Activated T-helper 1 cell treated with anti-CD3 and anti-CD28 coated beads, Interleukin-12 subunit alpha, Interleukin-12 subunit beta, Interleukin-2, Interleukin-4 antibody, amounts not matched to agents 30 ng/mL and 10 ng/mL and 1 ng/mL, durations not matched to agents 14 hours and 24 hours and 36 hours (primary cell): Measurements from ENCODE around the gene SPTBN4. TPM values are rescaled to one million over a fixed set of nuclear protein-coding genes. Genes with fewer than 3 reads are reported as not detected.
A peak's percentile ranks its signal among the peaks of the same experiment; 100 is the strongest.

ENCODE experiments used
- DNase-seq: peaks from one replicate; pipeline ENCODE4 v3.0.0; 2021; ENCODE audit warnings: low spot score
- H3K27ac Mint-ChIP-seq: one replicate; pipeline ENCODE4 v1.8.0; 2021; ENCODE audit warnings: mild to moderate bottlenecking, mixed read lengths
- H3K27me3 Mint-ChIP-seq: one replicate; pipeline ENCODE4 v1.8.0; 2022; ENCODE audit warnings: mild to moderate bottlenecking, moderate library complexity, mixed read lengths; ENCODE audit not compliant: insufficient read depth
- H3K36me3 Mint-ChIP-seq: one replicate; pipeline ENCODE4 v1.8.0; 2021; ENCODE audit warnings: low read depth, mixed read lengths
- H3K4me1 Mint-ChIP-seq: one replicate; pipeline ENCODE4 v1.8.0; 2021; ENCODE audit warnings: low read depth, mixed read lengths
- H3K4me3 Mint-ChIP-seq: one replicate; pipeline ENCODE4 v1.8.0; 2021; ENCODE audit warnings: mild to moderate bottlenecking, moderate library complexity, mixed read lengths
- H3K9me3 Mint-ChIP-seq: one replicate; pipeline ENCODE4 v1.8.0; 2021; ENCODE audit warnings: mixed read lengths
- intact Hi-C: fragments of 100-400 bp; cut with micrococcal nuclease; formaldehyde crosslinking; loops from one replicate; pipeline ENCODE4 v1.15.1; 2024
- total RNA-seq: library from RNA; stranded (reverse); gene quantifications from 2 replicates; pipeline ENCODE4 v1.2.3, GENCODE V29; 2022

The SPTBN4 gene
- total RNA-seq, 1 donor from 2014 or later, result 0.21 TPM

GRCh38 chr19:40625406-40626120 lies 158.8 kb downstream of the SPTBN4 start:
- DNase-seq, result no peak
- peaks cover 28% of the 10 kb centered on the region for H3K4me1 Mint-ChIP-seq
- H3K27me3 Mint-ChIP-seq, result no peaks in the 10 kb centered on the region
- H3K36me3 Mint-ChIP-seq, result peaks cover 38% of the 10 kb centered on the region
- intact Hi-C loops, result no loop called here
- H3K27ac Mint-ChIP-seq, result peak overlapping the region; percentile 74
- H3K4me3 Mint-ChIP-seq, result no peak overlapping the region
- no peaks in the 10 kb centered on the region for H3K9me3 Mint-ChIP-seq

Other genes with a start within 250 kb of the SPTBN4 start
- not detected in 2 replicates for gene TTC9B, start 248.6 kb upstream of the SPTBN4 start, total RNA-seq
- 0.12 TPM in 1 of 2 replicates, not detected in the other for gene CCNP, start 240.3 kb upstream of the SPTBN4 start, total RNA-seq
- 160 and 170 TPM in 2 replicates for gene AKT2, start 181.7 kb upstream of the SPTBN4 start, total RNA-seq
- gene C19orf47, start 118.6 kb upstream of the SPTBN4 start, total RNA-seq, result 26.4 and 28.1 TPM in 2 replicates
- 45.0 and 45.3 TPM in 2 replicates for gene PLD3, start 118.3 kb upstream of the SPTBN4 start, total RNA-seq
- not detected in 2 replicates for gene HIPK4, start 76.8 kb upstream of the SPTBN4 start, total RNA-seq
- gene PRX, start 53.6 kb upstream of the SPTBN4 start, total RNA-seq, result 0.99 and 1.7 TPM in 2 replicates
- gene SERTAD1, start 41.0 kb upstream of the SPTBN4 start, total RNA-seq, result 18.3 and 19.4 TPM in 2 replicates
- 6.4 and 10.0 TPM in 2 replicates for gene SERTAD3, start 22.7 kb upstream of the SPTBN4 start, total RNA-seq
- 6.1 and 8.2 TPM in 2 replicates for gene BLVRB, start 1.3 kb upstream of the SPTBN4 start, total RNA-seq
- gene SHKBP1, start 109.9 kb downstream of the SPTBN4 start, total RNA-seq, result 102 and 113 TPM in 2 replicates
- 107 and 116 TPM in 2 replicates for gene LTBP4, start 134.4 kb downstream of the SPTBN4 start, total RNA-seq
- 18.1 and 20.6 TPM in 2 replicates for gene NUMBL, start 223.7 kb downstream of the SPTBN4 start, total RNA-seq
- 38.4 and 41.6 TPM in 2 replicates for gene COQ8B, start 249.9 kb downstream of the SPTBN4 start, total RNA-seq